ENCODE data around the gene MAN2B2.

GRCh38 chr4:6548882-6549230 is 26.1 kb upstream of the MAN2B2 start:
- TF ChIP-seq POLR2A (IDR thresholded peaks at IDR 0.05) (no peak), CTCF (IDR thresholded peaks at IDR 0.05) (no peak)
